Measurements from ENCODE around the gene F11R. TPM values are rescaled to one million over a fixed set of nuclear protein-coding genes. Genes with fewer than 3 reads are reported as not detected.

F11R gene
- polyA plus RNA-seq, 1 experiment, result 2.0 TPM

DNA sequence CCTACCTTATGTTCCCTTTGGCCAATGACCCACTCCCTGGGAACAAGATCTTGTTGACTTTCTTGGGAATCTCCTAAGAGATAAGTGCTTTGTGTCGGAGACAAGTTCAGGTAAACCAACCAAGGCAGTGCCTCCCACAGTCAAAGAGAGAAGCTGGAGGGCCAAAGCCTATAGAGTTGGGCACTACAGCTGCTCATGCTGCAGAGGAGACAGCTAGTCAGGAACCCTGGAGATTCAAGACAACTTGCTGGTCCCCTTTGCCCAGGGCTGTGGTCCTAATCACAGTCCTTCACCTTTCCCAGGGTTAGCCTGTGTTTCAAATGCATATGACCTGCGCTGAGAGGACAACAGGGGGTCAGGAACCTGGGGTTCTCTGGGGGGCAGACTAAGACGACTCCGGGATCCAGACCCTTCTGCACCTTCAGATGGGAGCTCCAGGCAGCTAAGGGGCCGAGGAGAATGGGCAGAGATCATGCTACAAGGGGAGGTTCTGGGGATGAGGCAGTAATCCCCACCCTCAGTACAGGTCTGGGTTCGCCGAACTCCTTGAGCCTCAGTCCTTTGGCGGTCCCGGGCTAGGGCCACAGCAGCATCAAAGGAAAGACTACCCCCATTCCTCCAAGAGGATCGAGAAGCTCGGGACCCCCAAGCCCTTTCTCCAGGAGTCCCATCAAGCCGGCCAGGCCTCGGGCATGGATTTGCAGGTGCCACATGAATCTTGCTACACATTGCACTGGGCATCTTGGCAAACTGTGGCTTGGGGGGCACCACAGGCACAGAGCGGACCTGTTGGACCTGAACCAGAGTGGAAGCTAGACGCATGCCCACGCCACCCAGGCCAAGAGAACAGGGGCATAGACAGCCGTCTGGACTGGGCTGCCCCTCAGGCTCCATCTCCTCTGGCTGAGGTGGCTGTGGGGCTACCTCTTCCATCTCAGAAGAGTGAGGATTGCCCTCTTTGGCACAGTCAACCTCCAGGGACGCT lies 26.8 kb upstream of the F11R start:
- TF ChIP-seq, protein P1, sequence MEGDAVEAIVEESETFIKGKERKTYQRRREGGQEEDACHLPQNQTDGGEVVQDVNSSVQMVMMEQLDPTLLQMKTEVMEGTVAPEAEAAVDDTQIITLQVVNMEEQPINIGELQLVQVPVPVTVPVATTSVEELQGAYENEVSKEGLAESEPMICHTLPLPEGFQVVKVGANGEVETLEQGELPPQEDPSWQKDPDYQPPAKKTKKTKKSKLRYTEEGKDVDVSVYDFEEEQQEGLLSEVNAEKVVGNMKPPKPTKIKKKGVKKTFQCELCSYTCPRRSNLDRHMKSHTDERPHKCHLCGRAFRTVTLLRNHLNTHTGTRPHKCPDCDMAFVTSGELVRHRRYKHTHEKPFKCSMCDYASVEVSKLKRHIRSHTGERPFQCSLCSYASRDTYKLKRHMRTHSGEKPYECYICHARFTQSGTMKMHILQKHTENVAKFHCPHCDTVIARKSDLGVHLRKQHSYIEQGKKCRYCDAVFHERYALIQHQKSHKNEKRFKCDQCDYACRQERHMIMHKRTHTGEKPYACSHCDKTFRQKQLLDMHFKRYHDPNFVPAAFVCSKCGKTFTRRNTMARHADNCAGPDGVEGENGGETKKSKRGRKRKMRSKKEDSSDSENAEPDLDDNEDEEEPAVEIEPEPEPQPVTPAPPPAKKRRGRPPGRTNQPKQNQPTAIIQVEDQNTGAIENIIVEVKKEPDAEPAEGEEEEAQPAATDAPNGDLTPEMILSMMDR (IDR thresholded peaks at IDR 0.05; ENCODE audit: low read depth, low read length), result no peak
- DNase-seq (ENCODE audit: low read depth, low spot score), result no peak
- peaks cover 20% of the 10 kb centered on the region for H3K9me3 ChIP-seq (ENCODE audit: control insufficient read depth, insufficient read depth, low read length)
- CTCF ChIA-PET, result interaction anchor here (0.6 to 4.3 kb wide), 3 partner anchors 25 to 50 kb away, joined by 3 to 44 read pairs (median 10); partner anchors contain the start of gene KLHDC9
- no peaks in the 10 kb centered on the region for H3K27me3 ChIP-seq (ENCODE audit: control insufficient read depth, insufficient read depth, low read length)
- POLR2A ChIA-PET, result interaction anchor here (1.6 to 3.1 kb wide), 2 partner anchors 57 to 85 kb away, joined by 3 to 10 read pairs; partner anchors contain the start of gene DEDD
- no peak overlapping the region for H3K27ac ChIP-seq (ENCODE audit: low read depth, low read length)
- H3K4me3 ChIP-seq (ENCODE audit: low read depth, low read length), result no peak overlapping the region

DNA sequence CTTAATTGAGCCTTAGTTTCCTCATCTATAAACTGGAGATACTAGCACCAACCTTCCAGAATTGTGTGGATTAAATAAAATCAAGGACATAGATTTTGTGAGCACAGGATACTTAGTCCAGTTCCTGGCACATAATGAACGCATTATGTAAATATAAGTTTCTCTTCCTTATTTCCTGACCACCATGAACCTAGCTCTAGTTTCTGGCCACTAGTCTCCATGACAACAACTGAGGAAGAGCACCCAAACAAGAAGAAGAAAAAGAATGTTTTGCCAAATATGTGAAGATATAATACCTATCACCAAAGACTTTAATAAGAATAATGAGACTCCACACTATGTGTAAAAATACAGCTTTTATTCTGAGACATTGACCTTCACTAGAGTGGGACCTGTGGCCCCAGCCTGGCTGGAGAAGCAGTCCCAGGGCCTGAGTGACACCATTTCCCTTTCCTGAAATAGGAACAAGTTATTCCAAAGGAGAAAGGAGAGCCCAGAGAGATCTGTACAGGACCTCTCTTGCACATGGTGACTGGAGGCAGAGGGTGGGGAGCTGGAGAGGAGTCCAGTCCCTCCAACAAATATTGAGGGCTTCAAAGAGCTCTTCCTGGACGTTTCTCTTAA lies 25.8 kb upstream of the F11R start:
- Histone ChIP-seq H3K4me3 (ENCODE audit: low read depth, low read length) (peak overlapping the region; percentile 86; the same call in 1 of the 2 replicates), H3K9me3 (ENCODE audit: control insufficient read depth, insufficient read depth, low read length) (peaks cover 20% of the 10 kb centered on the region), H3K27ac (ENCODE audit: low read depth, low read length) (no peak overlapping the region), H3K27me3 (ENCODE audit: control insufficient read depth, insufficient read depth, low read length) (no peaks in the 10 kb centered on the region)
- TF ChIP-seq, protein P1 (IDR thresholded peaks at IDR 0.05; ENCODE audit: low read depth, low read length), result no peak
- ChIA-PET CTCF (interaction anchor here (0.6 to 4.3 kb wide), 7 partner anchors 26 to 335 kb away, joined by 3 to 44 read pairs (median 6); partner anchors contain the start of gene KLHDC9), POLR2A (interaction anchor here (0.8 to 3.1 kb wide), 4 partner anchors 38 to 86 kb away, joined by 3 to 10 read pairs (median 5); partner anchors contain the start of gene DEDD)
- DNase-seq (ENCODE audit: low read depth, low spot score), result no peak

DNA sequence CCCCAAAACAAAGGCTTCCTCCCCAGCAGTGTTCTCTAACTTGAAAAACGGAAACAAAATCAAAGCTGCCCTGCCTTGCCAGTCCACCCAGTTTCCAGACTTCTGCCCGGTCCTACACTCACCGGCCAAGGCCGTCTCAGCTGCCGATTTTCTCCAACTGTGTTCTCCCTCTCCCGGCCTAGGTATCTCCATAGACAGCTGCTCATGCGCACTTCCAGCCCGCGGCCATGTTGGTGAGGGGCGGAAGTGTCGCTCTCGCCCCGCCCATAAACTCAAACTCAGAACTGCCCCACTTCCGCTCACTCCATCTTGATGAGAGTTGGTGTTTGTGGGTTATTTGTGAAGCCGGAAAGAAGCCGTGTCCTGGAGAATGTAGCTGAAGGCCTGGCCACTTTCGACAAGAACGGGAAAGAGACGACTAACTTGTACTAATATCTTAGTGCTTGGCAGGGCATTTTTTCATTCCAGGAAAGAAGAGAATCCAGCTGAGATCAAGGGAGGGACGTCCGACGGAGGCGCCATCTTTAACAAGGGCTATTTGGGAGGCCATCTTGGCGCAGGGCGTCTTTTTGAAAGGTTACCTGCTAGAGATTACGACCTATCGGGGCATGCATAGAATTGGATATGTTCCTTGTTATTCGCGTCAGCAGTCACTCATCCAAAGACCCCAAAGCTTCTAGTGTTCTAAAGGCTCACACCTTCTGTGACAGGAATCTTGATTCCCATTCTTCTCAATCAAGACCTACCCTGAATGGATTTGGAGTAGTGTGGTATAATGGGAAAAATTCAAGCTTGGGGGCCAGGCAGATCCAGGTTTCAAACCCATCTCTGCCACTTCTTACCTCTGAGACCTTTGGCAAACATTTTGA lies 25.0 kb upstream of the F11R start, which contains the start of gene USF1:
Gene USF1, minus strand, starts transcription at position 242 of the 869 bp plus-strand sequence. CDS start 2,702 bp downstream, outside the sequence.
- H3K9me3 ChIP-seq (ENCODE audit: control insufficient read depth, insufficient read depth, low read length), result peaks cover 20% of the 10 kb centered on the region
- peak; percentile 87 for DNase-seq (ENCODE audit: low read depth, low spot score)
- CTCF ChIA-PET, result interaction anchor here (0.6 to 4.3 kb wide), 7 partner anchors 25 to 336 kb away, joined by 4 to 44 read pairs (median 7); partner anchors contain the start of gene KLHDC9
- POLR2A ChIA-PET, result interaction anchor here (0.8 to 3.1 kb wide), 12 partner anchors 9 to 120 kb away, joined by 3 to 10 read pairs (median 4); partner anchors contain the start of genes DEDD, F11R and NECTIN4
- no peaks in the 10 kb centered on the region for H3K27me3 ChIP-seq (ENCODE audit: control insufficient read depth, insufficient read depth, low read length)
- peak within 1 kb of the TSS; percentile 86 for H3K4me3 ChIP-seq (ENCODE audit: low read depth, low read length)
- peak within 1 kb of the TSS; percentile 95 for H3K27ac ChIP-seq (ENCODE audit: low read depth, low read length)
- TF ChIP-seq, protein P1 (IDR thresholded peaks at IDR 0.05; ENCODE audit: low read depth, low read length), result no peak

DNA sequence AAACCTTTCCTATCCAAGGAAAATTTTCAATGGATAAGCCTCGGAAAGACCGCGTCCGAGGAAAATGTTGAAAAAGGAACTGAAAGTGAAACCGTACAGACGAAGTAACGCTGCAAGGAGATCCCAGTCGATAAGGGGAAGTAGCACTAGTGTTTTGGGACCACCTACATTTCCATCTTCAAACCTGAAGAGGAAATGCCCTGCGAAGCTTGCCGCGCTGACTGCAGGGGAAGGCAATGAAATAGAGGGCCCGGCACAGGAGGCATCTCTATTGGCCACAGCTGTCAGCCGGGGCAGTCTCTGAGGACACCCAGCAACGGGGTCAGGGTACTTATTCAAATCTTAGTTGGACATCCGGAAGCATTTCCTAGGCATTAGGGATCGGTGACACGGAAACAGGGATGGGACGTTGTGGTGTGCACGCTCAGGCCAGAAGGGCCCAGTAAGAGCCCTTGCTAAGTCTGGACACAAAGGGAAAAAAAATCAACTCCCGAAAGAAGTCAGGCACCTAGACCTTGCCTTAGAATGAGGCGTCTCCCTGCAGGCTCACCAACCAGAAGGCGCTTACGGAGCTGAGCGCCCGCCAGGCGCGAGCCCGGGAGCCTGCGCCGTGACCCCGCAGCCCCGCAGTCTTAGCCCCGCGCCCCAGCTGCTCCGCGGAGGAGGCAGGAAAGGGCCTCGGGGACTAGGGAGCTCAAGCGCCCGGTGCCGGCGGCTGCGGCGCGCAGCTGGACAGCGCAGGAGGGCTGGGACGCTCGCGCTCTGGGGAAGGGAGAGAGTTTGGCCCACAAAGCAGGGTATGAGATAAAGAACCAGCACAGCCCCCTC lies 24.2 kb upstream of the F11R start:
- peaks cover 20% of the 10 kb centered on the region for H3K9me3 ChIP-seq (ENCODE audit: control insufficient read depth, insufficient read depth, low read length)
- H3K4me3 ChIP-seq (ENCODE audit: low read depth, low read length), result peak overlapping the region; percentile 86
- no peaks in the 10 kb centered on the region for H3K27me3 ChIP-seq (ENCODE audit: control insufficient read depth, insufficient read depth, low read length)
- peak overlapping the region; percentile 95 for H3K27ac ChIP-seq (ENCODE audit: low read depth, low read length)
- DNase-seq (ENCODE audit: low read depth, low spot score), result no peak
- TF ChIP-seq, protein P1 (IDR thresholded peaks at IDR 0.05; ENCODE audit: low read depth, low read length), result no peak
- ChIA-PET CTCF (interaction anchor here (0.9 to 4.3 kb wide), 5 partner anchors 26 to 53 kb away, joined by 3 to 44 read pairs (median 5); partner anchors contain the start of gene KLHDC9), POLR2A (interaction anchor here (0.5 to 3.1 kb wide), 11 partner anchors 10 to 120 kb away, joined by 3 to 10 read pairs (median 5); partner anchors contain the start of genes DEDD, F11R and NECTIN4)
